MG63 (cell line): Measurements from ENCODE around the gene BLM. TPM values are rescaled to one million over a fixed set of nuclear protein-coding genes. Genes with fewer than 3 reads are reported as not detected.
"Not testable (repeated sequence)": the region's sequence is repeated elsewhere in the genome, so short reads cannot be mapped to it uniquely, and the experiment has no call there.

Experiments
- DNase-seq: peaks from one replicate; pipeline ENCODE4 v3.0.0-alpha.2; 2020
- H3K27me3 ChIP-seq: fragments of 250-450 bp; sonication (Bioruptor Pico); 2 replicates; pipeline ENCODE4 v1.5.1; 2020; ENCODE audit warnings: mild to moderate bottlenecking, moderate library complexity
- H3K36me3 ChIP-seq: fragments of 250-450 bp; sonication (Bioruptor Pico); 2 replicates; pipeline ENCODE4 v1.5.1; 2020; ENCODE audit warnings: mild to moderate bottlenecking, moderate library complexity
- H3K4me3 ChIP-seq: fragments of 250-450 bp; sonication (Bioruptor Pico); 2 replicates; pipeline ENCODE4 v1.5.1; 2020; ENCODE audit warnings: mild to moderate bottlenecking, moderate library complexity
- H3K9me3 ChIP-seq: fragments of 250-450 bp; sonication (Bioruptor Pico); 2 replicates; pipeline ENCODE4 v1.5.1; 2020; ENCODE audit warnings: mild to moderate bottlenecking, moderate library complexity
- total RNA-seq: library from RNA; depleted of rRNA; stranded (reverse); fragments of >200 nt; shearing (Covaris generic); gene quantifications from 2 replicates; pipeline ENCODE4 v1.2.3, GENCODE V29; 2014; ENCODE audit warnings: low replicate concordance

The BLM gene
- total RNA-seq, 1 experiment from 2014 or later: 26.4 TPM

GRCh38 chr15:90838139-90838538, 121.0 kb downstream of the BLM start:
- H3K9me3 ChIP-seq: no peaks in the 10 kb centered on the region
- H3K36me3 ChIP-seq: no peaks in the 10 kb centered on the region
- no peaks in the 10 kb centered on the region for H3K27me3 ChIP-seq
- no peak for DNase-seq
- no peak overlapping the region for H3K4me3 ChIP-seq

- no peak overlapping the region for H3K4me3 ChIP-seq
- DNase-seq: no peak
- H3K36me3 ChIP-seq: no peaks in the 10 kb centered on the region
- H3K9me3 ChIP-seq: no peaks in the 10 kb centered on the region
- no peaks in the 10 kb centered on the region for H3K27me3 ChIP-seq
Observed at GRCh38 chr15:90838544-90838943, 121.4 kb downstream of the BLM start.

- Histone ChIP-seq H3K36me3 (no peaks in the 10 kb centered on the region), H3K27me3 (no peaks in the 10 kb centered on the region), H3K4me3 (no peak overlapping the region), H3K9me3 (no peaks in the 10 kb centered on the region)
- DNase-seq: peak; percentile 79
Observed at GRCh38 chr15:90839187-90840071, 122.3 kb downstream of the BLM start.

- no peak for DNase-seq
- H3K36me3 ChIP-seq: no peaks in the 10 kb centered on the region
- no peak overlapping the region for H3K4me3 ChIP-seq
- no peaks in the 10 kb centered on the region for H3K27me3 ChIP-seq
- no peaks in the 10 kb centered on the region for H3K9me3 ChIP-seq
Observed at GRCh38 chr15:90840157-90840855, 123.2 kb downstream of the BLM start.

GRCh38 chr15:90840954-90841353, 123.8 kb downstream of the BLM start:
- no peak for DNase-seq
- Histone ChIP-seq H3K9me3 (no peaks in the 10 kb centered on the region), H3K27me3 (no peaks in the 10 kb centered on the region), H3K4me3 (no peak overlapping the region), H3K36me3 (no peaks in the 10 kb centered on the region)

GRCh38 chr15:90844696-90845095, 127.5 kb downstream of the BLM start:
- H3K9me3 ChIP-seq: no peaks in the 10 kb centered on the region
- DNase-seq: no peak
- no peaks in the 10 kb centered on the region for H3K36me3 ChIP-seq
- H3K4me3 ChIP-seq: no peak overlapping the region
- H3K27me3 ChIP-seq: no peaks in the 10 kb centered on the region

- H3K4me3 ChIP-seq: no peak overlapping the region
- no peaks in the 10 kb centered on the region for H3K27me3 ChIP-seq
- DNase-seq: peak; percentile 98
- H3K36me3 ChIP-seq: no peaks in the 10 kb centered on the region
- no peaks in the 10 kb centered on the region for H3K9me3 ChIP-seq
Observed at GRCh38 chr15:90845201-90845949, 128.2 kb downstream of the BLM start.

- H3K4me3 ChIP-seq, DNase-seq, H3K27me3 ChIP-seq, H3K36me3 ChIP-seq, H3K9me3 ChIP-seq: not testable (repeated sequence)
Observed at GRCh38 chr15:90849424-90849823, 132.3 kb downstream of the BLM start.

GRCh38 chr15:90851114-90851513, 134.0 kb downstream of the BLM start:
- DNase-seq: no peak
- H3K9me3 ChIP-seq: no peaks in the 10 kb centered on the region
- no peaks in the 10 kb centered on the region for H3K27me3 ChIP-seq
- H3K36me3 ChIP-seq: no peaks in the 10 kb centered on the region
- H3K4me3 ChIP-seq: no peak overlapping the region

GRCh38 chr15:90851940-90852339, 134.8 kb downstream of the BLM start:
- no peak for DNase-seq
- Histone ChIP-seq H3K4me3 (no peak overlapping the region), H3K27me3 (no peaks in the 10 kb centered on the region), H3K36me3 (no peaks in the 10 kb centered on the region), H3K9me3 (no peaks in the 10 kb centered on the region)

GRCh38 chr15:90855139-90855538, 138.0 kb downstream of the BLM start:
- no peaks in the 10 kb centered on the region for H3K9me3 ChIP-seq
- DNase-seq: no peak
- no peaks in the 10 kb centered on the region for H3K36me3 ChIP-seq
- H3K4me3 ChIP-seq: no peak overlapping the region
- H3K27me3 ChIP-seq: no peaks in the 10 kb centered on the region

- H3K4me3 ChIP-seq: no peak overlapping the region
- no peaks in the 10 kb centered on the region for H3K9me3 ChIP-seq
- H3K36me3 ChIP-seq: no peaks in the 10 kb centered on the region
- no peak for DNase-seq
- no peaks in the 10 kb centered on the region for H3K27me3 ChIP-seq
Observed at GRCh38 chr15:90857337-90857736, 140.2 kb downstream of the BLM start.

- no peak overlapping the region for H3K4me3 ChIP-seq
- no peak for DNase-seq
- no peaks in the 10 kb centered on the region for H3K9me3 ChIP-seq
- no peaks in the 10 kb centered on the region for H3K36me3 ChIP-seq
- no peaks in the 10 kb centered on the region for H3K27me3 ChIP-seq
Observed at GRCh38 chr15:90857883-90858443, 140.8 kb downstream of the BLM start.

GRCh38 chr15:90859234-90860131, 142.3 kb downstream of the BLM start:
- Histone ChIP-seq H3K9me3 (no peaks in the 10 kb centered on the region), H3K36me3 (no peaks in the 10 kb centered on the region), H3K27me3 (no peaks in the 10 kb centered on the region), H3K4me3 (no peak overlapping the region)
- DNase-seq: no peak

GRCh38 chr15:90860450-90860849, 143.3 kb downstream of the BLM start:
- H3K4me3 ChIP-seq: no peak overlapping the region
- DNase-seq: no peak
- no peaks in the 10 kb centered on the region for H3K27me3 ChIP-seq
- H3K36me3 ChIP-seq: no peaks in the 10 kb centered on the region
- H3K9me3 ChIP-seq: no peaks in the 10 kb centered on the region
